ENCODE measurements around the gene DYNLT3. TPM values are rescaled to one million over a fixed set of nuclear protein-coding genes. Genes with fewer than 3 reads are reported as not detected.

The DYNLT3 gene
- total RNA-seq, 4 donors from 2014 or later, result 26.9 to 36.3 (median 30.7) TPM

- H3K9me3 ChIP-seq, result no peaks in the 10 kb centered on the region
- H3K36me3 ChIP-seq, result no peaks in the 10 kb centered on the region
- TF ChIP-seq POLR2A (IDR thresholded peaks at IDR 0.05), result no peak
- TF ChIP-seq CTCF (IDR thresholded peaks at IDR 0.05), result no peak
- TF ChIP-seq EP300 (IDR thresholded peaks at IDR 0.05), result no peak
- no peaks in the 10 kb centered on the region for H3K27me3 ChIP-seq
- no peak overlapping the region for H3K27ac ChIP-seq
- 61 to 78% methylated on average over 1 of the region's 1 CpG for WGBS, 2 donors
- H3K4me3 ChIP-seq, result no peak overlapping the region
- DNase-seq (ENCODE audit: low spot score in 2 of 2), result no peak
- no peaks in the 10 kb centered on the region for H3K4me1 ChIP-seq
Observed at GRCh38 chrX:37830371-37830770, 17.0 kb downstream of the DYNLT3 start.

DNA sequence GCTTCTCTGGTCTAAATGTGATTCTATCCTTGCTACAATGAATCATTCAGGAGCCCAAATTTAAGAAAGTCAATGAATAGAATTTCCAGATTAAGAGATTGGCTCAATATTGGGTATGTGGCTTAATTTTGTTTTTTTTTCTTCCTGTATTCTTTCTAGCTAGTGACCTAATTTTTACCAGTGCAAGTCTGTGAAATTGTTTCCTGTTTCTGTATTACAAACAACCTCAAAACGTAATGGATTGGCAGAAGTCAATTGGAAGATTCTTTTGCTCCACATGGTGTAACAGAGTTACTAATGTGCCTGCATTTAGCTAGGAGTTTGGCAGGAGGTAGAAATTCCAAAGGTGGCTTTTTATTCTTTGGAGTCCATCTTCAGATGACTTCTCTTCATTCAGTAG is 17.6 kb downstream of the DYNLT3 start:
- TF ChIP-seq CTCF (IDR thresholded peaks at IDR 0.05) (no peak), POLR2A (IDR thresholded peaks at IDR 0.05) (no peak), EP300 (IDR thresholded peaks at IDR 0.05) (no peak)
- H3K4me1 ChIP-seq, result peaks cover 0 to 5% (median 0%) of the 10 kb centered on the region in 4 donors
- no peaks in the 10 kb centered on the region for H3K9me3 ChIP-seq
- H3K4me3 ChIP-seq, result no peak overlapping the region
- no peak for DNase-seq (ENCODE audit: low spot score in 2 of 2)
- no peak overlapping the region for H3K27ac ChIP-seq
- WGBS, 2 donors, result 47 to 49% methylated on average over 1 of the region's 1 CpG
- no peaks in the 10 kb centered on the region for H3K27me3 ChIP-seq
- no peaks in the 10 kb centered on the region for H3K36me3 ChIP-seq

GRCh38 chrX:37825215-37825842 is 22.0 kb downstream of the DYNLT3 start:
- TF ChIP-seq EP300 (IDR thresholded peaks at IDR 0.05), result no peak
- TF ChIP-seq CTCF (IDR thresholded peaks at IDR 0.05), result peak; percentile 70 to 90 (median 84)
- H3K27me3 ChIP-seq, result no peaks in the 10 kb centered on the region
- WGBS, 2 donors, result 3 to 6% methylated on average over 3 of the region's 3 CpGs

DNA sequence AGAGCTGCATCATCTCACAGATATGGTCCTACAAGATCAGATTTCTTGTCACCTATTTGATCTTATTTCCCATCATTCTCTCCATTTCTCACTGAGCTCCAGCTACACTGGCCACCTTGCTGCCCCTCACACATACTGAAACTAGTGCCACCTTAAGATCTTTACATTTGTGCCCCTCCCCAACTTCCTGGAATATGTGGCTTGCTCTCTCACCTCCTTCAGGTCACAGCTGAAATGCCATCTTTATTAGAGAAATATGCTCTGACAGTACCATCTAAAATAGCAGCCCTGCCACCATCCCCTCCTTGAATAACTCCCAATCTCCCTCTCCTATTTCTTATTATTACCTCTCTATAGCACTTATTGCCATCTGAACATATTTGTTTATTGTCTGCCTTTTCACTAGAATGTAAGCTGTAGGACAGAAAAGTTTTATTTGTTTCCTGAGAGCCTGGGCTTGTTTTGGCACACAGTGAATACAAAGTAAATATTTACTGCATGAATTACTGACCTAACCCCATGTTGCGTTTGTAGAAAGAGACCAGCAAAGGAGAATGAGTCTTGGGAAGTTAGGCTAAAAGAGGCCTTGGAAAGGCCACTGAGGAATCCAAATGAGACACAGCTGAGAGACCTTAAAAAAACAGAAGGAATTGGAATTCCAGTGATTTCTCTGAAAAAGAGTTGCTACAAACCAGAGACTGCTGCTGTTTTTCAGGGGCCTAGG is 22.7 kb downstream of the DYNLT3 start:
- 9 to 34% methylated on average over 1 of the region's 1 CpG for WGBS, 2 donors
- H3K27ac ChIP-seq, result no peak overlapping the region
- H3K9me3 ChIP-seq, result no peaks in the 10 kb centered on the region

More at GRCh38 chrX:37825215-37825842, 22.0 kb downstream of the DYNLT3 start:
- Histone ChIP-seq H3K4me1 (peaks cover 0 to 5% (median 0%) of the 10 kb centered on the region in 4 donors), H3K9me3 (no peaks in the 10 kb centered on the region), H3K4me3 (no peak overlapping the region), H3K36me3 (no peaks in the 10 kb centered on the region), H3K27ac (no peak overlapping the region)
- DNase-seq (ENCODE audit: low spot score in 2 of 2), result peak; percentile 20 to 60

More for the DNA sequence above, 22.7 kb downstream of the DYNLT3 start:
- Histone ChIP-seq H3K4me3 (no peak overlapping the region), H3K27me3 (peaks cover 0 to 3% of the 10 kb centered on the region in 2 donors), H3K4me1 (peaks cover 0 to 5% (median 0%) of the 10 kb centered on the region in 4 donors), H3K36me3 (no peaks in the 10 kb centered on the region)
- no peak for TF ChIP-seq EP300 (IDR thresholded peaks at IDR 0.05)
- no peak for TF ChIP-seq POLR2A (IDR thresholded peaks at IDR 0.05)
- TF ChIP-seq CTCF (IDR thresholded peaks at IDR 0.05), result no peak
- DNase-seq (ENCODE audit: low spot score in 2 of 2), result no peak
